ENCODE results near the gene FCGR3A. TPM values are rescaled to one million over a fixed set of nuclear protein-coding genes. Genes with fewer than 3 reads are reported as not detected.

The FCGR3A gene
- total RNA-seq, 1 donor from 2014 or later, result not detected

- Mint-ChIP-seq H3K36me3 (ENCODE audit: low read depth) (no peaks in the 10 kb centered on the region), H3K27ac (ENCODE audit: unreplicated experiment) (no peak overlapping the region), H3K27me3 (ENCODE audit: low read depth) (peaks cover 13% of the 10 kb centered on the region), H3K4me1 (ENCODE audit: low read depth) (peaks cover 14% of the 10 kb centered on the region), H3K4me3 (ENCODE audit: unreplicated experiment) (no peak overlapping the region), H3K9me3 (ENCODE audit: low read depth) (no peaks in the 10 kb centered on the region)
- no peak for TF ChIP-seq CTCF (IDR thresholded peaks at IDR 0.05)
- no peak for DNase-seq (ENCODE audit: low spot score)
Observed at GRCh38 chr1:161510477-161510876, 39.1 kb downstream of the FCGR3A start.

GRCh38 chr1:161506336-161507223, 43.0 kb downstream of the FCGR3A start:
- TF ChIP-seq CTCF (IDR thresholded peaks at IDR 0.05), result no peak
- Mint-ChIP-seq H3K27me3 (ENCODE audit: low read depth) (peaks cover 35% of the 10 kb centered on the region), H3K27ac (ENCODE audit: unreplicated experiment) (no peak overlapping the region), H3K36me3 (ENCODE audit: low read depth) (no peaks in the 10 kb centered on the region), H3K9me3 (ENCODE audit: low read depth) (no peaks in the 10 kb centered on the region), H3K4me3 (ENCODE audit: unreplicated experiment) (no peak overlapping the region), H3K4me1 (ENCODE audit: low read depth) (peaks cover 2% of the 10 kb centered on the region)
- no peak for DNase-seq (ENCODE audit: low spot score)

GRCh38 chr1:161505686-161506085, 43.9 kb downstream of the FCGR3A start:
- DNase-seq (ENCODE audit: low spot score), result no peak
- Mint-ChIP-seq H3K9me3 (ENCODE audit: low read depth) (no peaks in the 10 kb centered on the region), H3K4me1 (ENCODE audit: low read depth) (no peaks in the 10 kb centered on the region), H3K4me3 (ENCODE audit: unreplicated experiment) (no peak overlapping the region), H3K27ac (ENCODE audit: unreplicated experiment) (no peak overlapping the region), H3K36me3 (ENCODE audit: low read depth) (no peaks in the 10 kb centered on the region), H3K27me3 (ENCODE audit: low read depth) (peaks cover 41% of the 10 kb centered on the region)
- TF ChIP-seq CTCF (IDR thresholded peaks at IDR 0.05), result no peak

- H3K27me3 Mint-ChIP-seq (ENCODE audit: low read depth), result peaks cover 55% of the 10 kb centered on the region
- H3K27ac Mint-ChIP-seq (ENCODE audit: unreplicated experiment), result no peak overlapping the region
- H3K4me3 Mint-ChIP-seq (ENCODE audit: unreplicated experiment), result no peak overlapping the region
- no peak for TF ChIP-seq CTCF (IDR thresholded peaks at IDR 0.05)
- no peaks in the 10 kb centered on the region for H3K4me1 Mint-ChIP-seq (ENCODE audit: low read depth)
- DNase-seq (ENCODE audit: low spot score), result no peak
- H3K36me3 Mint-ChIP-seq (ENCODE audit: low read depth), result no peaks in the 10 kb centered on the region
- H3K9me3 Mint-ChIP-seq (ENCODE audit: low read depth), result no peaks in the 10 kb centered on the region
Observed at GRCh38 chr1:161503394-161503748, 46.2 kb downstream of the FCGR3A start.

GRCh38 chr1:161502641-161503393, 46.8 kb downstream of the FCGR3A start:
- Mint-ChIP-seq H3K27me3 (ENCODE audit: low read depth) (peaks cover 54% of the 10 kb centered on the region), H3K9me3 (ENCODE audit: low read depth) (no peaks in the 10 kb centered on the region), H3K4me3 (ENCODE audit: unreplicated experiment) (no peak overlapping the region), H3K4me1 (ENCODE audit: low read depth) (no peaks in the 10 kb centered on the region), H3K27ac (ENCODE audit: unreplicated experiment) (no peak overlapping the region), H3K36me3 (ENCODE audit: low read depth) (no peaks in the 10 kb centered on the region)
- TF ChIP-seq CTCF (IDR thresholded peaks at IDR 0.05), result no peak
- no peak for DNase-seq (ENCODE audit: low spot score)

All from chondrocyte (in vitro differentiated cells).